Measurements from ENCODE around the gene MICU1. TPM values are rescaled to one million over a fixed set of nuclear protein-coding genes. Genes with fewer than 3 reads are reported as not detected.
A peak's percentile ranks its signal among the peaks of the same experiment; 100 is the strongest.

The MICU1 gene
- total and polyA plus RNA-seq, 2 donors (not counting 3 experiments of a cell fraction or from before 2014, with no cell fraction given): 27.5 to 48.0 TPM

GRCh38 chr10:72319416-72320254 is 306.2 kb downstream of the MICU1 start:
- no peaks in the 10 kb centered on the region for H4K20me1 ChIP-seq (replicated peaks; ENCODE audit: control insufficient read depth, extremely low read depth, insufficient read depth, low read length)
- TSS peak; percentile 72 for BruUV-seq (replicated peaks)
- POLR2A ChIA-PET: interaction anchor here (0.9 to 5.6 kb wide), 4 partner anchors 13 to 44 kb away, joined by 3 to 59 read pairs (median 7); partner anchors contain the start of gene DDIT4
- no peaks in the 10 kb centered on the region for H3K79me2 ChIP-seq (ENCODE audit: control insufficient read depth, insufficient read depth, low read length)
- FAIRE-seq (peak; percentile 98), DNase-seq (ENCODE audit: low read depth, low spot score) (peak; percentile 98)
- no peaks in the 10 kb centered on the region for H3K9me3 ChIP-seq (replicated peaks; ENCODE audit: control insufficient read depth, insufficient read depth, low read length)
- peak overlapping the region; percentile 68 for H3K4me2 ChIP-seq (ENCODE audit: insufficient read depth, low read length)
- CTCF ChIA-PET: interaction anchor here (1.0 to 5.4 kb wide), 10 partner anchors 12 to 194 kb away, joined by 3 to 72 read pairs (median 5); partner anchors contain the start of gene DDIT4
- H3K4me1 ChIP-seq (ENCODE audit: control insufficient read depth, extremely low read depth, insufficient read depth, low read length): peaks cover 69% of the 10 kb centered on the region
- dilution Hi-C loops (cut with MboI; ENCODE audit: extremely low pct_ligation_motif_present, low sequenced_read_pairs) (no loop called here), intact Hi-C loops (cut with micrococcal nuclease) (loop anchor here (1.0 to 5.0 kb wide), 9 partner anchors 11 to 147 kb away; partner anchors contain the start of genes ANAPC16, ASCC1 and DDIT4)
- peak overlapping the region; percentile 100 for H3K27ac ChIP-seq (ENCODE audit: insufficient read depth, low read depth, low read length)
- no peaks in the 10 kb centered on the region for H3K27me3 ChIP-seq (ENCODE audit: control insufficient read depth in 2 of 2, insufficient read depth in 2 of 2, low read length in 2 of 2)
- peak overlapping the region; percentile 83 for H3K9ac ChIP-seq (replicated peaks; ENCODE audit: extremely low read depth, insufficient read depth, low read length)
- TF ChIP-seq CTCF (IDR thresholded peaks at IDR 0.05; ENCODE audit: extremely low read depth in 1 of 2, insufficient read depth in 1 of 2, low read depth in 1 of 2, low read length in 2 of 2): no peak
- peak; percentile 61 for TF ChIP-seq MYC (IDR thresholded peaks at IDR 0.05; ENCODE audit: low read depth, low read length)
- no peak for TF ChIP-seq EZH2 (IDR thresholded peaks at IDR 0.05; ENCODE audit: borderline replicate concordance, low read depth, low read length, severe bottlenecking)
- peak; percentile 87 for TF ChIP-seq POLR2AphosphoS5 (IDR thresholded peaks at IDR 0.05; ENCODE audit: insufficient read depth, low read depth, low read length)
- TF ChIP-seq FOS (IDR thresholded peaks at IDR 0.05; ENCODE audit: borderline replicate concordance, insufficient read depth, low read length): peak; percentile 87
- TF ChIP-seq MAX (IDR thresholded peaks at IDR 0.05; ENCODE audit: insufficient read depth, insufficient read length): no peak
- TF ChIP-seq GATA2 (IDR thresholded peaks at IDR 0.05; ENCODE audit: insufficient read depth, insufficient read length, low read depth, low read length): no peak
- peak; percentile 54 for TF ChIP-seq JUN (IDR thresholded peaks at IDR 0.05; ENCODE audit: borderline replicate concordance, insufficient read depth, insufficient read length, low read depth)
- no peak overlapping the region for H3K4me3 ChIP-seq (replicated peaks in 1 of 3; ENCODE audit: insufficient read depth in 1 of 3, low read depth in 1 of 3, low read length in 3 of 3)
- H3K36me3 ChIP-seq (ENCODE audit: control insufficient read depth in 2 of 2, extremely low read depth in 1 of 2, insufficient read depth in 2 of 2, low read length in 2 of 2): no peaks in the 10 kb centered on the region
- no peak overlapping the region for H2AFZ ChIP-seq (ENCODE audit: low read depth, low read length)
- H3K9me1 ChIP-seq (replicated peaks; ENCODE audit: control insufficient read depth, extremely low read depth, insufficient read depth, low read length): no peaks in the 10 kb centered on the region

Measured in endothelial cell of umbilical vein (primary cell).